Stimulated activated CD4-positive, alpha-beta T cell treated with anti-CD3 and anti-CD28 coated beads, Interleukin-1b, Interleukin-23, amount 100 ng/mL, for 4 hours (primary cell): ENCODE results near the gene HACD3.

Experiments
- DNase-seq, 2 donors: peaks; one replicate each; pipeline ENCODE4 v3.0.0-alpha.2; 2020; ENCODE audit warnings: low read depth in 2 of 2

HACD3 gene

DNA sequence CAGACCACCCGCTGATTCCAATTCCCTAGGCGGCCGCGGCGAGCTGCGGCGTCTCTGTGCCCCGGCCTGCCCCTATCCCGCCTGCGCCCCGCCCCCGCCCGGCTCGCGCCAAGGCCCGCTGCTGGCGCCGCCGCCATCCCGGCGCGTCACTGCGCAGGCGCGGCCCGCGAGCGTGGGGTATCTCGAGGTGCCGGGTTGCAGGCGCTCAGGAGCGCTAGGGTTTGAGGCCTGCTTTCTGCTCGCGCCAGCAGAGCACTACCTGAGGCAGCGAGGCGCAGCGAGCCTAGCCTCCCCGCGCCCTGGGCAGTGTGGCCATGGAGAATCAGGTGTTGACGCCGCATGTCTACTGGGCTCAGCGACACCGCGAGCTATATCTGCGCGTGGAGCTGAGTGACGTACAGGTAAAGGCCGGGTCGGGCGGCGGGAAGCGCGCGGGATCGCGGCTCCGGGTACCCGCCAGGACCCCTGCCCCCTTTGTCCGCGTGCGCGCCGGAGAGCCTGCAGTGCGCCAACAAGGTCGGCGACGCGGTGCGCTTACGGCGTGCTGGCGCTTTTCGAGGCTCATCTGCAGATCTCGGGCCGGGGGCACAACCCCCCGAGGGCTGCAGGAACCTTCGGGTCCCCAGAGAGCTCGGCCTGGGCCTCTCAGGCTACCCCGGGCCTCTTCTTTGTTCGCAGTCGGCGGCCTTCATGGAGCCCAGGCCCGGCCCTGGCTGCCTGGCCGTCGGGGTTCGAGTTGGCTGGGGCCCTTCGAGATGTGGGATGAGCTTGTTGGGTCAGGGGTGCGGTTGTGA lies at the start of gene HACD3:
HACD3 (plus strand) TSS at position 146 of the 794 bp plus-strand sequence; CDS start at position 315, 169 bp downstream.
- DNase-seq, result peak; percentile 87 to 96

GRCh38 chr15:65484876-65485275 lies 45.4 kb upstream of the HACD3 start:
- DNase-seq, result no peak

DNA sequence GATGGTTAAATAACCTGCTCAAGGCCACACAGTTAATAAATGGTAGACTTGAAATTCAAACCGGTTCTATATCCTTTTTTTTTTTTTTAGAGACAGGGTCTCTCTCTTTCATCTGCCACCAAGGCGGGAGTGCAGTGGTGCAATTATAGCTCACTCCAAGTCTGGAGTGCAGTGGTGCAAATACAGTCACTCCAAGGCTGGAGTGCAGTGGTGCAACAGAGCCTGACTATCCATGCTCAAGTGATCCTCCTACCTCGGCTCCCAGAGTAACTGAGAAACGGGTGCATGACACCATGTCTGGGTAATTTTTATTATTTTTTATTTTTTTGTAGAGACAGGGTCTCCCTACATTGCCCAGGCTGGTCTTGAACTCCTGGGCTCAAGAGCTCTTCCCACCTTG lies 36.2 kb upstream of the HACD3 start:
- no peak for DNase-seq

- no peak for DNase-seq
These were observed 20.9 kb upstream of the HACD3 start for GRCh38 chr15:65509321-65509720.

DNA sequence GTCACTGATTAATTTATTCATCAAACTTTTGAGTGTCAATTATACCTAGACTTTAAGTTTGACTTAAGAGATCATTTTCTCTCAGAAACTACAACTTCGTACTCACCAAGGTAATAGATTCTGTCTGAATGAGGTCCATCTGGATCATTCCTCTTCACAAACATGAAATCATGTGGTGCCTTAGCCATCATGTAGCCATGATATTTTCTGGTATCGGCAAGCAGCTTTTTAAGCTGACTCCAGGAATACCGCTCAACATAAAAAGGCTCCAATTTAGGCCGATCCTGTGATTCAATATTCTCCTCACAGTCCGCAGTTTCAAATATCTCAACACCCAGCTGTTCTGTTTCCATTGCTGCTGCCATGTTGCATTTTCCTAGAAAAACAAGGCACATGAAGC lies 18.1 kb upstream of the HACD3 start:
- DNase-seq, result no peak

DNA sequence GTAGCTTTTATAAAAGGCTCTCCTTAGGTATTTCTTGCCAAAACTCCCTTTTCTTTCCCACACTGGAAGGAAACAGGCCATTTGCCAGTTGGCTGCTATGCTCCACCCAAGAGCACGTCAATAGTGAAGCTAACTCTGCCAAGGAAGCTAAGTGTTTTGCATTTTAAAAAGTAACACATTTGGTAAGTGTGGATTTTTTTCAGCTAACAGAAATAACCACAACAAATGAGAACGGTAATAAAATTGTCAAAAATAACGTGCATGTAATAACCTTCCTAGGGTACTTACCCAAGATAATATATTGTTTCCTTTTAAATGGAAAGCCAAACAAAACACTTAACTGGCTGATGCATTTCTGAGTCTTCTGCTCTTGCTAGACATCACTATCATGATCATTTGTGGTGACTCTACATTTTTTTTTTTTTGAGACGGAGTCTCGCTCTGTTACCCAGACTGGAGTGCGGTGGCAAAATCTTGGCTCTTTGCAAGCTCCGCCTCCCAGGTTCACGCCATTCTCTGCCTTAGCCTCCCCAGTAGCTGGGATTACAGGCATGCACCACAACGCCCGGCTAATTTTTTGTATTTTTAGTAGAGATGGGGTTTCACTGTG lies 17.4 kb upstream of the HACD3 start:
- DNase-seq, result no peak

DNA sequence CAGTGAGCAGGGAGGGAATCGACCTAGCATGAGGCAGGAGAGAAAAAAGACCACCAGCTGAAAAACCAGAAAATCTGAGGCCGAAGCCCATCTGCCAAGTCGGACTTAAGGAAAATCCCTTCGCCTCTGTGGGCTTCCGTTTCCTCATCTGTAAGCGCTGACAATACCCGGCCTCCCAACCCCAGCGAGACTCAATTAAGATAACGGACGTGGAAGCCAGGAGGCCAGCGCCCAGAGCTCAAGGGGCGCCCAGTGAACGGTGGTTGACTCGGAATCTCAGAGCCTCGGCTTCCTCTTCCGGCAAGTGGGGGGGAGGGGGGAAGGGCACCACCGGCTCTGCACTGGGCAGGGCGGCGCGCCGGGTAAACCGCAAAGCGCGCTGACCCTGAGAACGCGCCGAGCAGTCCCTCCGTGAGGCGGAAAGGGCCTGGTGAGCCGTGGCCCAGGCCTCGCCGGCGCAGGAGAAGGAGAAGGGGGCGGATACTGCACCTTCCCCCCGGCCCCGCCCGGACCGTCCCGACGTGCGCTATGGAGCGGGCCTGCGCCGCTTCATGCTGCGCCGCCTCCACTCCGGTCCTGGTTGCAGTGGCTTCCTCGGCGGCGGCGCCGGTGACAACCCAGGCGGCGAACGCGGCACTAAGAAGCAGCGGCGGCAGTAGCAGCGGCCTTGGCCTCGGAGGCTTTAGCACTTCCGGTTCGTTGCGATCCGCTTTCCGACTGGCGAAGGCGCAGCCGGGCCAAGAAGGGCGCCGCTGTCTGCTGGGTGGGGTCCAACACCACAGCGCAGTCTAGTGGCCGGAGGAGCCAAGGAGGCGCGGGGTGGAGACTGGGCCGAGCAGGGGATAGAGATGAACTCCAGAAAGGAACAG lies 13.0 kb upstream of the HACD3 start, which contains the start of gene DPP8:
DPP8 (minus strand) TSS at position 693 of the 869 bp plus-strand sequence. CDS start 5,136 bp downstream, outside the sequence.
- DNase-seq, result peak; percentile 90 to 92

GRCh38 chr15:65517866-65518207 lies 12.4 kb upstream of the HACD3 start:
- DNase-seq, result no peak

DNA sequence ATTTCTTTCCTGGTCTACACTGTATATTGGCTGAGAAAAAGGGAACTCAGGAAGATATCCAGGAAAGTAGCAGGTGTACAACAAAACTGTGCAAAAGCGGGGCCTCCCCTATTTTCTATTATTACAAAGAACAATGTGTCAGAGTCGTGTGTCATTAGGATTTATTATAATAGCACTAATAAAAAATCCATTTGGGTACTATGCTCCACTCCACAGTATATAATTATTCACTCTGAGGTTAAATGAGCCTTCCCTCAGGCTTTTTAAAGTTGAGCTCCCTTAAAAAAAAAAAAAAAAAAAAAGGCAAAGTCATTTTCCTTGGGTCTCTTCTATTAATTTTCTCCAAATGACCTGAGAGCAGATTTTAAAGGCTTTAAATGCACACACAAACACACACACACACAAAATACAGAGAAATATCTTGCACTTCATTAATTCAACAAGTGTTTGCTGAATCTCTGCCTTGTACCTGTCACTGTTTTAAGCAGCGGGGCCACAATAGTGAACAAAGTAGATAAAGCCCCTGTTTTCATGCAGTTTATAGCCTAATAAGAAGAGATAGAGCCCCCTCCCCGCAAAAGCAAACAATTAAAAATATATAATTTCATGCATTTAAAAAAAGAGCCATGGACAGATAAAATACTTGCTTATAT lies 11.5 kb upstream of the HACD3 start:
- DNase-seq, result no peak

GRCh38 chr15:65521350-65521749 lies 8.9 kb upstream of the HACD3 start:
- DNase-seq, result no peak

- no peak for DNase-seq
These were observed 6.0 kb upstream of the HACD3 start for GRCh38 chr15:65524226-65524625.

GRCh38 chr15:65525622-65526021 lies 4.6 kb upstream of the HACD3 start:
- DNase-seq, result no peak

DNA sequence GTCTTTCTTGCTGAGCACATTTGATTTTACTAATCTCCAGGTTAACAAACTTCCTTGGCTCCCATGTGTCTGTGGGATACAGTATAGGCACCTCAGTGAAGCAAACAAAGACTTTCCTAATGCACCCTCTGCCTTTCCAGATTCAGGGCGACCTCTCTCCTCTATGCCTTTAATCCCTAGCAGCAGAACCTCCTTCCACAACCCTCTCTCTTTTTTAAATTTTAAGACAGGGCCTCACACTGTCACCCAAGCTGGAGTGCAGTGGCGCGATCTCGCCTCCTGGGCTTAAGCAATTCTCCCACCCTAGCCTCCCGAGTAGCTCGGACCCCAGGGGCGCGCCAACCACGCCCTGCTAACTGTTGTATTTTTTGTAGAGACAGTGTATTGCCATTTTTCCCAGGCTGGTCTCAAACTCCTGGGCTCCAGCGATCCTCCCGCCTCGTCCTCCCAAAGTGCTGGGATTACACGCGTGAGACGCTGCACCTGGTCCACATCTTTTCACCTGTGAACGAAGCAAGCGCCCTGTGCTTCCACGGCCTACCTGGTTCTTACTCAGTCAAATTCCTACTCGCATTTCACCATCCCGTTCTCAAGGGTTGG lies 1.7 kb upstream of the HACD3 start:
- DNase-seq, result no peak

DNA sequence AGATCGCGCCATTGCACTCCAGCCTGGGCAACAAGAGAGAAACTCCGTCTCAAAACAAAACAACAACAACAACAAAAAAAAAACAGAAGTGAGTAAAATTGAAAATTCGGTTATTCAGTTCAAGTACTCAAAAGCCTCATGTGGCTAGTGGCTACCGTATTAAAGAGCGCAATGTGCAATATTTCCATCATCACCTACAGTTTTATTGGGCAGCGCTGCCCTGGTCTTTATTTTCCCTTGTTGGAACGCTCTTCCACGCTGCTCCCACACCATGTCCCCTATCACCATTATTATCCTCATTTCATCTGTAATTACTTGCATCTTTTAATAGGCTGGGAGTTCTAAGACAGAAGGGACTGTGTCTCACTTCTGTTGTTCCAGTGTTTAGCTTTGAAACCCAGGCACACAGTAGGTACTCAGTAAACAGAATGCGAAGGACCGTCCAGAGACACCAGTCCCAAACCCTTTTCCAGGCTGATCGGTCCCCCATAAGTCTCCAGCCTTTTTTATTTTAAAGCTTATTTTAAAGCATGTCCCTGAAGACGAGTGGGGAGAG lies 423 bp upstream of the HACD3 start:
- no peak for DNase-seq

- DNase-seq, result no peak
These were observed 2.4 kb downstream of the HACD3 start for GRCh38 chr15:65532738-65533051.

- no peak for DNase-seq
These were observed 2.9 kb downstream of the HACD3 start for GRCh38 chr15:65533057-65533756.

DNA sequence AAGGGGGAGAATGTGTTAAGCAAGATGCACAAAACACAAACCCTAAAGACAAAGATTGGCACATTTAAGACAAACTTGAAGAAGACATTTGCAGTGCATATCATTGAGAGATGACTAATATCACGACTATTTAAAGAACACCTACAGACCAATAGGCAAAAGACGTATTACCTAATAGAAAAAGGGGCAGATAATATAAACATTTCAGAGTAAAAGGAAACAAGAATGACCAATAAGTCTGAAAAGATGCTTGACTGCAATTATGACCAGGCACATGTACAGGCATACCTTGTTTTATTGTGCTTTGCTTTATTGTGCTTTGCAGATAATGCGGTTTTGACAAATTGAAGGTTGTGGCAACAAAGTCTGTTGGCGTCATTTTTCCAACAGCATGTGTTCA lies 4.9 kb downstream of the HACD3 start:
- no peak for DNase-seq

DNA sequence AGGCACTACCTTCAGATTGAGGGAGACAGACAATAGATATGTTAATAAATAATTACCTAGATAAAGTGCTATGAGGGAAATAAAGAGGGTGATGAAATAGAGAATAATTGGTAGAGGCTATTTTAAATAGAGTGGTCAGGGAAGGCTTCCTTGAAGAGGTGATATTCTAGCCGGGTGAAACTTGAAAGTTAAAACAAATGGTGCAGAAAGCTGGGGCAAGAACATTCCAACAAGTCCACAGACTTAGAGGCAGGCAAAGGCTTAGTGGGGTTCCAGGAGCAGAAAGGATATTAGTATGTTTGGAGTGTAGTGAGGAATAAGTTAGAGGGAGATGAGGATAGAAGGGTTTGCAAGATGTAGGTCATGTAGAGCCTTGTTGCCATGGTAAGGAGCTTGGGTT lies 10.1 kb downstream of the HACD3 start:
- DNase-seq, result no peak

GRCh38 chr15:65541231-65541820 lies 11.1 kb downstream of the HACD3 start:
- DNase-seq, result no peak

GRCh38 chr15:65547841-65548240 lies 17.6 kb downstream of the HACD3 start:
- DNase-seq, result no peak
